GM20000 (cell line): ENCODE measurements around the gene DCAF17.
A peak's percentile ranks its signal among the peaks of the same experiment; 100 is the strongest.

Source experiments
- DNase-seq: peaks from one replicate; pipeline ENCODE4 v3.0.0; 2012; ENCODE audit warnings: low spot score
- CTCF ChIP-seq: IDR thresholded peaks from 2 replicates; pipeline ENCODE4 v1.5.1; 2012; ENCODE audit warnings: mild to moderate bottlenecking, control low read depth; ENCODE audit errors: extremely low read depth, missing control alignments

The DCAF17 gene

GRCh38 chr2:171459498-171459897 is 25.5 kb downstream of the DCAF17 start:
- DNase-seq: no peak
- no peak for TF ChIP-seq CTCF

- TF ChIP-seq CTCF: no peak
- no peak for DNase-seq
These were observed 26.5 kb downstream of the DCAF17 start for GRCh38 chr2:171460537-171460936.

DNA sequence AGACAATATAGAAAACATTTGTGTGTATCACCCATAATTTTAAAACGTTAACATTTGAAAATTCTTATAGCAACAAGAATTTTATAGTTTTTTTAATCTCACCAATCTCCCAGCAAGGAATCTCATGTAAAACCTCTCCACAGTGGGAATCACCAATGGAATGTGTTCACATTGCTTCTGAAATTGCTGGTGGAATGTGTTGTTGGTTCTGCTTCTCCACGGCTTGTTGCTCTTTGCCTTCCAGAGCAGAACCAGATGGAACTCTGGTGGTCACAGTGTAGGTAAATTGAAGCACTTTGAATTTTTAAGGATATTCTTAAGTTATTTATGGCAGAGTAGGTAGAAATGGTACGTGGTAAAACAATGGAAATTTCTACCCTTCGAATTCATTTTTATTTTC is 35.1 kb downstream of the DCAF17 start:
- DNase-seq: no peak
- no peak for TF ChIP-seq CTCF

DNA sequence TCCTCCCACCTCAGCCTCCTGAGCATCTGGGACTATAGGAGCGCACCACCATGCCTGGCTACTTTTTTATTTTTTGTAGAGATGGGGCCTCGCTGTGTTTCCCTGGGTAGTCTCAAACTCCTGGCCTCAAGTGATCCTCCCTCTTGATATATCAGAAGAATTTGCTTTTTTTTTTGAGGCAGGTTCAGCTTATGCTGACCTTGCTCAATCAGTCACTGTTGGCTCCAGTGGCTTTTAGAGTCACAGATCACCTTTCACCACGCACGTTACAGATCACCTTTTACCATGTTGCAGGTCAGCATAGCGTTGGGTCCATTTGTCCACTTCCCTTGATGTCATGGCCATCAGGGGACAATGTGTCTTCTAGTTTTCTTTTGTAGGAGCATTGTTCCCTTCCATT is 36.1 kb downstream of the DCAF17 start:
- no peak for DNase-seq
- TF ChIP-seq CTCF: no peak

- DNase-seq: no peak
- TF ChIP-seq CTCF: no peak
These were observed 42.0 kb downstream of the DCAF17 start for GRCh38 chr2:171475979-171476378.

GRCh38 chr2:171478345-171478744 is 44.3 kb downstream of the DCAF17 start:
- DNase-seq: no peak

DNA sequence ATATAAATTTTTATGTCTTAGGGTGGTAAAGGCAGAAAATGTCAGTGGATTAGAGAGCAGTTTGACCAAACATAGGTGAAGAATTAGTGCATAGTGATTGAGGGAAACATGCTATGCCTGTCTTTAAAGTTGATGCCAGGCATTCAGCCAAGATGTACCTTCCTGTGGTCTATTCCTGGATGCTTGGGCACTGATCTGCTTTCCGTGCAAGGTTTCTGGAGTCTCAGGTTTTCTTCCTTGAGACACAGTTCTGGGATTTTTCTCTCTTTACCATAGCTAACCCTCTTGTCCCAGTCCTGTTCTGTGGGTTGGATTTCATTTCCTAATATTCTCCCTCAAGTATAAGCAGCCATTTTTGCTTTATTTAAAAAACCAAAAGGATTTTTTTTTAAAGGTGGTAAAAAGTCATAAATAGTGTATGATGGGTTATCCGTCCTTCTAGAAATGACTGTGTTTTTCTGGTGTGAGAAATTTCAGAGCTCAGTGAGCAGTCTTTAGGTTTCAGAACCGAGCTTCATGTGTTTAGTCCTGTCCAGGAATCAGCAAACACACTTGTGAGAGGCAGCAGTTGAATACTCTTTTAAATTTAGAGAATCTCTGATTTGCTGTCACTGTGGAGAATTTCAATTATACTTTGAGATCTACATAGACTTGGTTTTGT is 45.3 kb downstream of the DCAF17 start:
- no peak for TF ChIP-seq CTCF

More at GRCh38 chr2:171478345-171478744, 44.3 kb downstream of the DCAF17 start:
- TF ChIP-seq CTCF: no peak

More for the DNA sequence above, 45.3 kb downstream of the DCAF17 start:
- DNase-seq: peak; percentile 35
